ENCODE results near the gene ZNF230.

The ZNF230 gene

DNA sequence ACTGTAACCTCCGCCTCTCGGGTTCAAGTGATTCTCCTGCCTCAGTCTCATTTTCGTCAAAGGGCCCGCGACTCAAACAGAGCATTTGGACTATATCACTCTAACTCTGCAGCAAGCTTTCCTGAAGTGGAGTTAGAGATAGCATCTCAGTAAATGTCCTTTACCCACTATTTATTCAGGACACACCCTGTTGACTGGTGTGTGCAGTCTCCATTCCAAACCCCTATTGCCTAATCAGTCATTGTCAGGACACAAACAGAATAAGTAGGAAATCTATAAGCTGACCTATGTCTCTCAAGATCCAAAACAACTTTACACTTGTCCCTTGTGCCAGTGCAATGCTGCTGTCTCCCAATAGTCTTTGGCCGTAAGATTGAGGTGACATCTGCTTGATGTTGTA is 23.9 kb downstream of the ZNF230 start:
- DNase-seq (ENCODE audit: low read depth in 1 of 2, low spot score in 1 of 2), result no peak
- no peak overlapping the region for H3K27ac ChIP-seq (replicated peaks)
- no peaks in the 10 kb centered on the region for H3K27me3 ChIP-seq (ENCODE audit: insufficient read depth, poor library complexity, severe bottlenecking)
- H3K4me3 ChIP-seq (replicated peaks; ENCODE audit: insufficient read depth, low read length), result no peak overlapping the region
- no peak for TF ChIP-seq SPI1 (IDR thresholded peaks at IDR 0.05; ENCODE audit: borderline replicate concordance, low read depth)
- TF ChIP-seq GABPA (IDR thresholded peaks at IDR 0.05; ENCODE audit: low read depth), result no peak
- no peak for TF ChIP-seq CTCF (IDR thresholded peaks at IDR 0.05; ENCODE audit: insufficient read depth, low read length)
- TF ChIP-seq, protein P1, sequence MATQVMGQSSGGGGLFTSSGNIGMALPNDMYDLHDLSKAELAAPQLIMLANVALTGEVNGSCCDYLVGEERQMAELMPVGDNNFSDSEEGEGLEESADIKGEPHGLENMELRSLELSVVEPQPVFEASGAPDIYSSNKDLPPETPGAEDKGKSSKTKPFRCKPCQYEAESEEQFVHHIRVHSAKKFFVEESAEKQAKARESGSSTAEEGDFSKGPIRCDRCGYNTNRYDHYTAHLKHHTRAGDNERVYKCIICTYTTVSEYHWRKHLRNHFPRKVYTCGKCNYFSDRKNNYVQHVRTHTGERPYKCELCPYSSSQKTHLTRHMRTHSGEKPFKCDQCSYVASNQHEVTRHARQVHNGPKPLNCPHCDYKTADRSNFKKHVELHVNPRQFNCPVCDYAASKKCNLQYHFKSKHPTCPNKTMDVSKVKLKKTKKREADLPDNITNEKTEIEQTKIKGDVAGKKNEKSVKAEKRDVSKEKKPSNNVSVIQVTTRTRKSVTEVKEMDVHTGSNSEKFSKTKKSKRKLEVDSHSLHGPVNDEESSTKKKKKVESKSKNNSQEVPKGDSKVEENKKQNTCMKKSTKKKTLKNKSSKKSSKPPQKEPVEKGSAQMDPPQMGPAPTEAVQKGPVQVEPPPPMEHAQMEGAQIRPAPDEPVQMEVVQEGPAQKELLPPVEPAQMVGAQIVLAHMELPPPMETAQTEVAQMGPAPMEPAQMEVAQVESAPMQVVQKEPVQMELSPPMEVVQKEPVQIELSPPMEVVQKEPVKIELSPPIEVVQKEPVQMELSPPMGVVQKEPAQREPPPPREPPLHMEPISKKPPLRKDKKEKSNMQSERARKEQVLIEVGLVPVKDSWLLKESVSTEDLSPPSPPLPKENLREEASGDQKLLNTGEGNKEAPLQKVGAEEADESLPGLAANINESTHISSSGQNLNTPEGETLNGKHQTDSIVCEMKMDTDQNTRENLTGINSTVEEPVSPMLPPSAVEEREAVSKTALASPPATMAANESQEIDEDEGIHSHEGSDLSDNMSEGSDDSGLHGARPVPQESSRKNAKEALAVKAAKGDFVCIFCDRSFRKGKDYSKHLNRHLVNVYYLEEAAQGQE (IDR thresholded peaks at IDR 0.05; ENCODE audit: insufficient replicate concordance, low read depth), result no peak
- TF ChIP-seq POLR2AphosphoS5 (IDR thresholded peaks at IDR 0.05; ENCODE audit: low read depth), result no peak

GRCh38 chr19:44032001-44032610 is 29.3 kb downstream of the ZNF230 start:
- Histone ChIP-seq H3K4me3 (replicated peaks; ENCODE audit: insufficient read depth, low read length) (no peak overlapping the region), H3K27me3 (ENCODE audit: insufficient read depth, poor library complexity, severe bottlenecking) (no peaks in the 10 kb centered on the region), H3K27ac (replicated peaks) (no peak overlapping the region)
- TF ChIP-seq SPI1 (IDR thresholded peaks at IDR 0.05; ENCODE audit: borderline replicate concordance, low read depth) (no peak), CTCF (IDR thresholded peaks at IDR 0.05; ENCODE audit: insufficient read depth, low read length) (no peak), GABPA (IDR thresholded peaks at IDR 0.05; ENCODE audit: low read depth) (no peak), POLR2AphosphoS5 (IDR thresholded peaks at IDR 0.05; ENCODE audit: low read depth) (no peak)
- TF ChIP-seq, protein P1 (IDR thresholded peaks at IDR 0.05; ENCODE audit: insufficient replicate concordance, low read depth), result no peak
- no peak for DNase-seq (ENCODE audit: low read depth in 1 of 2, low spot score in 1 of 2)

- no peak overlapping the region for H3K27ac ChIP-seq (replicated peaks)
- DNase-seq (ENCODE audit: low read depth in 1 of 2, low spot score in 1 of 2), result no peak
- H3K4me3 ChIP-seq (replicated peaks; ENCODE audit: insufficient read depth, low read length), result no peak overlapping the region
- TF ChIP-seq GABPA (IDR thresholded peaks at IDR 0.05; ENCODE audit: low read depth) (no peak), SPI1 (IDR thresholded peaks at IDR 0.05; ENCODE audit: borderline replicate concordance, low read depth) (no peak)
- H3K27me3 ChIP-seq (ENCODE audit: insufficient read depth, poor library complexity, severe bottlenecking), result no peaks in the 10 kb centered on the region
Measured at GRCh38 chr19:44042147-44042546, 39.4 kb downstream of the ZNF230 start.

GRCh38 chr19:44050740-44051649 is 48.2 kb downstream of the ZNF230 start:
- Histone ChIP-seq H3K4me3 (replicated peaks; ENCODE audit: insufficient read depth, low read length) (peak overlapping the region; percentile 75), H3K27ac (replicated peaks) (peak overlapping the region; percentile 53)
- peak; percentile 36 to 47 for DNase-seq (ENCODE audit: low read depth in 1 of 2, low spot score in 1 of 2)

More at GRCh38 chr19:44050740-44051649, 48.2 kb downstream of the ZNF230 start:
- no peaks in the 10 kb centered on the region for H3K27me3 ChIP-seq (ENCODE audit: insufficient read depth, poor library complexity, severe bottlenecking)
- TF ChIP-seq CTCF (IDR thresholded peaks at IDR 0.05; ENCODE audit: insufficient read depth, low read length) (no peak), POLR2AphosphoS5 (IDR thresholded peaks at IDR 0.05; ENCODE audit: low read depth) (no peak), SPI1 (IDR thresholded peaks at IDR 0.05; ENCODE audit: borderline replicate concordance, low read depth) (no peak), GABPA (IDR thresholded peaks at IDR 0.05; ENCODE audit: low read depth) (peak; percentile 86)
- TF ChIP-seq, protein P1 (IDR thresholded peaks at IDR 0.05; ENCODE audit: insufficient replicate concordance, low read depth), result peak; percentile 33

Data from HL-60 (cell line).